Measurements from ENCODE around the gene UBTD1. TPM values are rescaled to one million over a fixed set of nuclear protein-coding genes. Genes with fewer than 3 reads are reported as not detected.

Gene UBTD1
- total RNA-seq, 4 donors from 2014 or later = 3.9 to 23.4 (median 12.4) TPM

DNA sequence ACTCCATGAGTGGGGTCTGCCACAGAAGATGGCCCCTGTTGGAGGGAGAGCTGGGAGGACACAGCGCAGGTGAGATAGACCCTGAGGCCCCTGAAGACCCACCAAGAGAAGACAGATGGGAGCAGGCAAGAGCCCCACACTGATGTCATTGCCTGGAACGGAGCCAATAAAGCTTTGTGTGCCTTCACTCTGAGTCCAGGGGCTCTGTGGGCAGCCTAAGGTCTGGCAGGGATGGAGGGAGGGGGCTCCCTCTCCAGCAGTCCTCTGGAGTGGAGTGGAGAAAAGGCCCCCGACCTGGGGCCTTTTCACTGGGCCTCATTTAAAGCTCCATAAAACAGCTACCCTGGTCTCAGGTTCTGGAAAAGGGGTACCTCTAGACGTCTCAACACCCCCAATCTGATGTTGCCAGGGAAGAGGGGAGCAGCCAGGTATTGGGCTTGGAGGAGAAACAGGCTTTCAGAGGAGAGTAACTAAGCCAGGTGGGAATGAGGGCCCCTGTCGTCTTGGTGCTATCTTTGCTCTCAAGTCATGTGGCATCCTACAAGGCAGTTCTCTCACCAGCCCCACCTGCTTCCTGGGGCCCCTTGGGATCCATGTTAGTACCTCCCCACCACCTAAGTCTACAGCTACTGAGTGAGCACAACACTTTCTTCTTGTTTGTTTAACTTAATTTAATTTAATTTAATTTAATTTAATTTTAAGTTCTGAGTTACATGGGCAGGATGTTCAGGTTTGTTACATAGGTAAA is 92.2 kb downstream of the UBTD1 start:
- no peak for TF ChIP-seq CTCF (IDR thresholded peaks at IDR 0.05; ENCODE audit: low read depth)

DNA sequence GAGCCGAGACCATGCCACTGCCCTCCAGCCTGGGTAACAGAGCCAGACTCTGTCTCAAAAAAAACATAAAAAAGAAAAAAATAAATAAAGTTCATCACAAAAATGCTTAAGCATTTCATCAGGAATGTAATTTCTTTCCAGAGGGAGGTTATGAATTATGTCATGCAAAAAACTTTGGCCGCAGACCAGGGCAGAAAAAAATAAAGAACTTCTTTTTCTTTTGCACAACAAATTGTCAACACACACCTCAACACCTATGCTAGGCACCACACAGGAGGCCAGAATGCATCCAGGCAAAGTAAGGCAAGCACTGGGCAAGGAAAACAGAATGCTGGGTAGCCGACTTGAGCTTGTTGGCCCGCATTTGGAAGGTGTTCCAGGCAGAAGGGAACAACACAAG is 94.7 kb downstream of the UBTD1 start:
- no peak for TF ChIP-seq CTCF (IDR thresholded peaks at IDR 0.05; ENCODE audit: low read depth)

- no peak for TF ChIP-seq CTCF (IDR thresholded peaks at IDR 0.05; ENCODE audit: low read depth)
Observed at GRCh38 chr10:97596101-97597082, 97.7 kb downstream of the UBTD1 start.

GRCh38 chr10:97597778-97598177 is 99.1 kb downstream of the UBTD1 start:
- TF ChIP-seq CTCF (IDR thresholded peaks at IDR 0.05; ENCODE audit: low read depth) = no peak

DNA sequence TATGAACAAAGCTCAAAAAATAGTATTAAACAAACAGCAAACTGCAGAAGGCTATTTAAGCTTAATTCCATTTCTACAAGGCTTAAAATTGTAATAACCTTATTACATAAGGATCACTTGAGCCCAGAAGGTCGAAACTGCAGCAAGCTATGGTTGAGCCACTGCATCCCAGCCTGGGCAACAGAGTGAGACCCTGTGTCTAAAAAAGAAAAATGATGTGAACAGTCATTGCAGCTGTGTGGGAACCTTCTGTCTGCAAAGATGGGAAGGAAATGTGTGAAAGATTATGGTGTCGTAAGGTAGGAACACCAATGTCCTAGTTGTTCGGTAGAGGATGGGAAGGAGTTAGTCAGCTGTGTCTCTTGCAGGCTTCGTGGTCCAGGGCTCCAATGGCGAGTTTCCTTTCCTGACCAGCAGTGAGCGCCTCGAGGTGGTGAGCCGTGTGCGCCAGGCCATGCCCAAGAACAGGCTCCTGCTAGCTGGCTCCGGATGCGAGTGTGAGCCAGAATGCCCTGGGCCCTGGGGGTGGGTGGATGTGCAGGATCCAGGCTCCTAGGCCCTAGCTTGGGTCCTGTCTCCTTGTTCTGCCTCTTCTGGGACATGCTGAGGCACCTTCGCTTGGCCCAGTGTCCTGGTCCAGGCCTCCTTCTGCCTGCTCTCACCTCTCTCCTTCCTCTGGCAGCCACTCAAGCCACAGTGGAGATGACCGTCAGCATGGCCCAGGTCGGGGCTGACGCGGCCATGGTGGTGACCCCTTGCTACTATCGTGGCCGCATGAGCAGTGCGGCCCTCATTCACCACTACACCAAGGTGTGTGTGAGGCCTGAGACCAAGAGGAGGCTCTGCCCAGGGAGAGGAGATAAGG is 99.9 kb downstream of the UBTD1 start:
- no peak for TF ChIP-seq CTCF (IDR thresholded peaks at IDR 0.05; ENCODE audit: low read depth)

- no peak for TF ChIP-seq CTCF (IDR thresholded peaks at IDR 0.05; ENCODE audit: low read depth)
Observed at GRCh38 chr10:97599272-97599619, 100.5 kb downstream of the UBTD1 start.

All from subcutaneous adipose tissue (tissue), 4 donors.